HepG2 (cell line): ENCODE results near the gene RNASE12. TPM values are rescaled to one million over a fixed set of nuclear protein-coding genes. Genes with fewer than 3 reads are reported as not detected.

Experiments
- BCL3 ChIP-seq: sonication (generic); formaldehyde crosslinking; IDR thresholded peaks from 2 replicates; pipeline ENCODE4 v1.5.1; 2020; ENCODE audit warnings: mild to moderate bottlenecking, missing genetic modification reagents, moderate library complexity
- BRF2 ChIP-seq: sonication (generic); formaldehyde crosslinking; IDR thresholded peaks from 2 replicates; pipeline ENCODE4 v1.8.1; 2022; ENCODE audit warnings: mild to moderate bottlenecking, missing genetic modification reagents
- KLF13 ChIP-seq: sonication (generic); formaldehyde crosslinking; IDR thresholded peaks from 2 replicates; pipeline ENCODE4 v1.4.0; 2020; ENCODE audit warnings: mild to moderate bottlenecking, missing genetic modification reagents
- LBX2 ChIP-seq: sonication (generic); formaldehyde crosslinking; IDR thresholded peaks from 2 replicates; pipeline ENCODE4 v1.5.0; 2020; ENCODE audit warnings: missing genetic modification reagents, mild to moderate bottlenecking, borderline replicate concordance
- NFKB2 ChIP-seq: sonication (generic); formaldehyde crosslinking; IDR thresholded peaks from 2 replicates; pipeline ENCODE4 v1.4.0; 2020; ENCODE audit warnings: missing genetic modification reagents, borderline replicate concordance
- SIN3A ChIP-seq: IDR thresholded peaks from 2 replicates; pipeline ENCODE4 v1.6.1; 2011; ENCODE audit warnings: low read depth, mild to moderate bottlenecking, control low read depth, low read length, borderline replicate concordance
- SOX13 ChIP-seq, 3 experiments: fragments of 450-650 bp in 1 of 3; sonication (generic) in 1 of 3; formaldehyde crosslinking in 1 of 3; IDR thresholded peaks in 2 of 3; conservative IDR thresholded peaks in 1 of 3; 2 replicates each; pipeline versions ENCODE4 v1.5.0 to v1.6.1; 2016 to 2020; ENCODE audit warnings: antibody characterized with exemption in 1 of 3, mild to moderate bottlenecking in 1 of 3, missing compliant biosample characterization in 1 of 3, missing genetic modification reagents in 1 of 3, moderate library complexity in 1 of 3
- TP53 ChIP-seq: sonication (generic); formaldehyde crosslinking; conservative IDR thresholded peaks from 2 replicates; pipeline ENCODE4 v1.4.0; 2020; ENCODE audit warnings: missing genetic modification reagents
- ZBTB10 ChIP-seq: sonication (generic); formaldehyde crosslinking; IDR thresholded peaks from 2 replicates; pipeline ENCODE4 v1.4.0; 2020; ENCODE audit warnings: missing genetic modification reagents, borderline replicate concordance
- ZFP91 ChIP-seq: sonication (generic); formaldehyde crosslinking; IDR thresholded peaks from 2 replicates; pipeline ENCODE4 v1.9.0; 2022; ENCODE audit warnings: missing genetic modification reagents, mild to moderate bottlenecking, borderline replicate concordance
- ZNF292 ChIP-seq: sonication (generic); formaldehyde crosslinking; IDR thresholded peaks from 2 replicates; pipeline ENCODE4 v1.8.1; 2022; ENCODE audit warnings: mild to moderate bottlenecking, low read depth, missing genetic modification reagents, borderline replicate concordance
- ZNF547 ChIP-seq: sonication (generic); formaldehyde crosslinking; IDR thresholded peaks from 2 replicates; pipeline ENCODE4 v1.5.1; 2020; ENCODE audit warnings: mild to moderate bottlenecking, missing genetic modification reagents
- ZNF597 ChIP-seq: sonication (generic); formaldehyde crosslinking; IDR thresholded peaks from 2 replicates; pipeline ENCODE4 v1.5.0; 2020; ENCODE audit warnings: missing genetic modification reagents
- ZNF629 ChIP-seq: sonication (generic); formaldehyde crosslinking; conservative IDR thresholded peaks from 2 replicates; pipeline ENCODE4 v1.5.0; 2020; ENCODE audit warnings: missing genetic modification reagents
- ZNF788 ChIP-seq: sonication (generic); formaldehyde crosslinking; IDR thresholded peaks from 2 replicates; pipeline ENCODE4 v1.5.0; 2020; ENCODE audit warnings: mild to moderate bottlenecking, missing genetic modification reagents, borderline replicate concordance
- polyA plus RNA-seq, 8 experiments: library from polyadenylated mRNA; depleted of rRNA in 3 of 8; stranded (reverse) in 7 of 8; unstranded in 1 of 8; fragments of >200 nt; fragmentation: Illumina TruSeq in 4 of 8; extraction: Trizol in 4 of 8; gene quantifications; 2 replicates each; pipeline versions ENCODE4 v1.2.1 to v1.2.3, GENCODE V29; 2011 to 2016; ENCODE audit warnings: low read depth in 4 of 8, missing spikeins in 1 of 8, mixed read lengths in 1 of 8; ENCODE audit not compliant: insufficient read depth in 1 of 8
- total RNA-seq, 5 experiments: library from RNA; depleted of rRNA; stranded (reverse); fragments of >200 nt; fragmentation: Illumina TruSeq; extraction: Trizol; gene quantifications; 2 replicates each; pipeline ENCODE4 v1.2.3, GENCODE V29; 2016; ENCODE audit warnings: low read depth in 1 of 5
- TF ChIP-seq, protein P1 (sequence below): sonication (generic); formaldehyde crosslinking; IDR thresholded peaks from 2 replicates; pipeline ENCODE4 v1.8.0; 2022; ENCODE audit warnings: mild to moderate bottlenecking, missing genetic modification reagents, moderate library complexity

RNASE12 gene
- total and polyA plus RNA-seq, 2 of the 13 experiments (the other 11 are each of a cell fraction or from before 2014, with no cell fraction given): not detected

GRCh38 chr14:20632831-20633691 is 41.9 kb upstream of the RNASE12 start (continued):
- TF ChIP-seq ZNF597 (CRISPR knock-in tag): no peak
- TF ChIP-seq ZFP91: peak; percentile 53; the same call in 1 of the 2 replicates
- TF ChIP-seq BCL3 (CRISPR knock-in tag): no peak
- TF ChIP-seq TP53: no peak
- TF ChIP-seq ZBTB10 (CRISPR knock-in tag): no peak; the same call in 1 of the 2 replicates
- TF ChIP-seq, protein P1, sequence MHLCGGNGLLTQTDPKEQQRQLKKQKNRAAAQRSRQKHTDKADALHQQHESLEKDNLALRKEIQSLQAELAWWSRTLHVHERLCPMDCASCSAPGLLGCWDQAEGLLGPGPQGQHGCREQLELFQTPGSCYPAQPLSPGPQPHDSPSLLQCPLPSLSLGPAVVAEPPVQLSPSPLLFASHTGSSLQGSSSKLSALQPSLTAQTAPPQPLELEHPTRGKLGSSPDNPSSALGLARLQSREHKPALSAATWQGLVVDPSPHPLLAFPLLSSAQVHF (CRISPR knock-in tag): no peak
- TF ChIP-seq ZNF292: no peak
- peak; percentile 21; the same call in 1 of the 2 replicates for TF ChIP-seq NFKB2 (CRISPR knock-in tag)
- TF ChIP-seq SIN3A: 0 out of 2 replicates have a peak, but pooled peaks have one; percentile 28
- 0 out of 2 replicates have a peak, but pooled peaks have one; percentile 21 for TF ChIP-seq ZNF547 (CRISPR knock-in tag)
- no peak for TF ChIP-seq SOX13 (IDR thresholded peaks at IDR 0.05)
- TF ChIP-seq SOX13 (CRISPR knock-in tag; conservative IDR thresholded peaks at IDR 0.05 in 1 of 2, IDR thresholded peaks at IDR 0.05 in 1 of 2): peak in 1 of 2 experiments; percentile 59; a peak in 2 of 4 replicates
- no peak for TF ChIP-seq KLF13 (CRISPR knock-in tag)
- TF ChIP-seq ZNF788 (CRISPR knock-in tag): peak; percentile 48; the same call in 1 of the 2 replicates
- peak; percentile 89 for TF ChIP-seq BRF2
- TF ChIP-seq ZNF629 (CRISPR knock-in tag): peak; percentile 33; the same call in 1 of the 2 replicates
- no peak for TF ChIP-seq LBX2 (CRISPR knock-in tag)
